ENCODE results near the gene MAP4.

MAP4 gene

GRCh38 chr3:47877290-47877689, 138.9 kb downstream of the MAP4 start:
- no peak for DNase-seq (ENCODE audit: low spot score)
- in situ Hi-C loops (cut with MboI; ENCODE audit: low sequenced_read_pairs, unreplicated experiment): no loop called here
- TF ChIP-seq, protein P1, sequence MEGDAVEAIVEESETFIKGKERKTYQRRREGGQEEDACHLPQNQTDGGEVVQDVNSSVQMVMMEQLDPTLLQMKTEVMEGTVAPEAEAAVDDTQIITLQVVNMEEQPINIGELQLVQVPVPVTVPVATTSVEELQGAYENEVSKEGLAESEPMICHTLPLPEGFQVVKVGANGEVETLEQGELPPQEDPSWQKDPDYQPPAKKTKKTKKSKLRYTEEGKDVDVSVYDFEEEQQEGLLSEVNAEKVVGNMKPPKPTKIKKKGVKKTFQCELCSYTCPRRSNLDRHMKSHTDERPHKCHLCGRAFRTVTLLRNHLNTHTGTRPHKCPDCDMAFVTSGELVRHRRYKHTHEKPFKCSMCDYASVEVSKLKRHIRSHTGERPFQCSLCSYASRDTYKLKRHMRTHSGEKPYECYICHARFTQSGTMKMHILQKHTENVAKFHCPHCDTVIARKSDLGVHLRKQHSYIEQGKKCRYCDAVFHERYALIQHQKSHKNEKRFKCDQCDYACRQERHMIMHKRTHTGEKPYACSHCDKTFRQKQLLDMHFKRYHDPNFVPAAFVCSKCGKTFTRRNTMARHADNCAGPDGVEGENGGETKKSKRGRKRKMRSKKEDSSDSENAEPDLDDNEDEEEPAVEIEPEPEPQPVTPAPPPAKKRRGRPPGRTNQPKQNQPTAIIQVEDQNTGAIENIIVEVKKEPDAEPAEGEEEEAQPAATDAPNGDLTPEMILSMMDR (IDR thresholded peaks at IDR 0.05; ENCODE audit: borderline replicate concordance, control extremely low read depth, extremely low read depth, insufficient read depth, missing control alignments): no peak

DNA sequence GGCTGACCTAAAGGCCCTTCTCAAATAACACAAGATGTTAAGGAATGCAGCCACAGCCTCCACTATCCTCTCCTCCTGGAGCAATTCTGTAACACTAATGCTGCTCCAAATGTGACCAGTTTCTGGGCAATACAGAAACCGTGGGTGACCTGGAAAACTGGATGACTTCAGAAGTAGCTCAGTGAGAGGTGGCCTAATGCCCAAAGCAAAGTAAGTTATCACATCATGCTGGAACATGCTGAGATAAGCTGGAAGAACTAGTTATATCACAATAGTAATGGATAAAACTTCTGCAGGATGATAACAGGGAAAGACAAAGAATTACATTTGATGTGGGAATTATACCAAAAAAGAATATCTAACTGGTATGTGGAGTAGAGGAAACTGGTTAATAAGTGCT, 141.3 kb downstream of the MAP4 start:
- in situ Hi-C loops (cut with MboI; ENCODE audit: low sequenced_read_pairs, unreplicated experiment): no loop called here
- TF ChIP-seq, protein P1 (IDR thresholded peaks at IDR 0.05; ENCODE audit: borderline replicate concordance, control extremely low read depth, extremely low read depth, insufficient read depth, missing control alignments): no peak
- no peak for DNase-seq (ENCODE audit: low spot score)

GRCh38 chr3:47874438-47874837, 141.8 kb downstream of the MAP4 start:
- TF ChIP-seq, protein P1 (IDR thresholded peaks at IDR 0.05; ENCODE audit: borderline replicate concordance, control extremely low read depth, extremely low read depth, insufficient read depth, missing control alignments): no peak

GRCh38 chr3:47872916-47873315, 143.3 kb downstream of the MAP4 start:
- TF ChIP-seq, protein P1 (IDR thresholded peaks at IDR 0.05; ENCODE audit: borderline replicate concordance, control extremely low read depth, extremely low read depth, insufficient read depth, missing control alignments): no peak
- in situ Hi-C loops (cut with MboI; ENCODE audit: low sequenced_read_pairs, unreplicated experiment): no loop called here
- DNase-seq (ENCODE audit: low spot score): no peak

More at GRCh38 chr3:47874438-47874837, 141.8 kb downstream of the MAP4 start:
- in situ Hi-C loops (cut with MboI; ENCODE audit: low sequenced_read_pairs, unreplicated experiment): no loop called here
- DNase-seq (ENCODE audit: low spot score): no peak

- no peak for DNase-seq (ENCODE audit: low spot score)
- in situ Hi-C loops (cut with MboI; ENCODE audit: low sequenced_read_pairs, unreplicated experiment): no loop called here
- TF ChIP-seq, protein P1 (IDR thresholded peaks at IDR 0.05; ENCODE audit: borderline replicate concordance, control extremely low read depth, extremely low read depth, insufficient read depth, missing control alignments): no peak
Observed at GRCh38 chr3:47871389-47871788, 144.8 kb downstream of the MAP4 start.

GRCh38 chr3:47870702-47871260, 145.4 kb downstream of the MAP4 start:
- in situ Hi-C loops (cut with MboI; ENCODE audit: low sequenced_read_pairs, unreplicated experiment): no loop called here
- DNase-seq (ENCODE audit: low spot score): no peak
- TF ChIP-seq, protein P1 (IDR thresholded peaks at IDR 0.05; ENCODE audit: borderline replicate concordance, control extremely low read depth, extremely low read depth, insufficient read depth, missing control alignments): no peak
